GM21529 (cell line): ENCODE data around the gene PXDC1.
"Not testable (repeated sequence)": the region's sequence is repeated elsewhere in the genome, so short reads cannot be mapped to it uniquely, and the experiment has no call there.

ENCODE experiments used
- ATAC-seq: cut with Tn5 transposase; IDR thresholded peaks from one replicate; pipeline ENCODE4 v1.9.1; 2021; ENCODE audit not compliant: unreplicated experiment

Gene PXDC1

GRCh38 chr6:3784423-3784822, 32.9 kb upstream of the PXDC1 start:
- ATAC-seq, result no peak

- no peak for ATAC-seq
These were observed 31.6 kb upstream of the PXDC1 start for GRCh38 chr6:3782876-3783832.

GRCh38 chr6:3781504-3781903, 30.0 kb upstream of the PXDC1 start:
- ATAC-seq, result no peak

GRCh38 chr6:3779574-3779849, 28.0 kb upstream of the PXDC1 start:
- no peak for ATAC-seq

GRCh38 chr6:3778701-3779573, 27.4 kb upstream of the PXDC1 start:
- no peak for ATAC-seq

GRCh38 chr6:3777730-3778461, 26.4 kb upstream of the PXDC1 start:
- ATAC-seq, result no peak

GRCh38 chr6:3776881-3777507, 25.5 kb upstream of the PXDC1 start:
- no peak for ATAC-seq

GRCh38 chr6:3775847-3776246, 24.3 kb upstream of the PXDC1 start:
- no peak for ATAC-seq

- no peak for ATAC-seq
These were observed 23.9 kb upstream of the PXDC1 start for GRCh38 chr6:3775386-3775785.

GRCh38 chr6:3773678-3774298, 22.3 kb upstream of the PXDC1 start:
- ATAC-seq, result no peak

- not testable (repeated sequence) for ATAC-seq
These were observed 20.9 kb upstream of the PXDC1 start for GRCh38 chr6:3772127-3772999.

GRCh38 chr6:3771407-3772011, 20.0 kb upstream of the PXDC1 start:
- no peak for ATAC-seq

GRCh38 chr6:3770023-3770720, 18.7 kb upstream of the PXDC1 start:
- no peak for ATAC-seq

- ATAC-seq, result no peak
These were observed 18.1 kb upstream of the PXDC1 start for GRCh38 chr6:3769610-3770009.

- ATAC-seq, result no peak
These were observed 17.0 kb upstream of the PXDC1 start for GRCh38 chr6:3768502-3768901.

GRCh38 chr6:3767483-3767882, 16.0 kb upstream of the PXDC1 start:
- not testable (repeated sequence) for ATAC-seq

GRCh38 chr6:3766214-3766613, 14.7 kb upstream of the PXDC1 start:
- ATAC-seq, result no peak

- no peak for ATAC-seq
These were observed 13.9 kb upstream of the PXDC1 start for GRCh38 chr6:3765415-3765814.
